BJ (cell line): ENCODE results near the gene SLC66A1. TPM values are rescaled to one million over a fixed set of nuclear protein-coding genes. Genes with fewer than 3 reads are reported as not detected.

Experiments
- CTCF ChIA-PET: fragments of 350-600 bp; formaldehyde crosslinking; extraction: SDS; loops from one replicate; lab custom pipeline; 2021; ENCODE audit warnings: antibody characterized with exemption, inconsistent platforms; lab: Yijun Ruan, JAX
- POLR2A ChIA-PET: fragments of 300-600 bp; sonication (Branson Sonifier 250); formaldehyde crosslinking; extraction: SDS; loops from one replicate; lab custom pipeline; 2021; ENCODE audit warnings: antibody characterized with exemption; lab: Charles Lee
- DNase-seq: peaks from one replicate; pipeline ENCODE4 v3.0.0-alpha.2; 2011; ENCODE audit warnings: low read depth
- H3K27me3 ChIP-seq: 2 replicates; pipeline ENCODE4 v1.6.0; 2011; ENCODE audit warnings: low read length; ENCODE audit not compliant: control insufficient read depth, insufficient read depth
- H3K36me3 ChIP-seq: 2 replicates; pipeline ENCODE4 v1.5.1; 2011; ENCODE audit warnings: low read length; ENCODE audit not compliant: control insufficient read depth, insufficient read depth
- H3K4me3 ChIP-seq: 2 replicates; pipeline ENCODE4 v1.5.1; 2011; ENCODE audit warnings: low read depth, mild to moderate bottlenecking, control low read depth, low read length
- polyA plus RNA-seq: library from polyadenylated mRNA; depleted of rRNA; stranded (reverse); fragments of >200 nt; gene quantifications from 2 replicates; pipeline ENCODE4 v1.2.3, GENCODE V29; 2011
- TF ChIP-seq, protein P1 (sequence below): IDR thresholded peaks from 2 replicates; pipeline ENCODE4 v1.5.1; 2011; ENCODE audit warnings: low read depth, mild to moderate bottlenecking, control low read depth, inconsistent platforms, low read length, moderate library complexity; ENCODE audit not compliant: insufficient read depth

SLC66A1 gene
- polyA plus RNA-seq, 1 experiment = 17.7 TPM

- CTCF ChIA-PET = interaction anchor here (0.5 to 2.1 kb wide), 4 partner anchors 19 to 303 kb away, joined by 3 to 6 read pairs (median 3); no protein-coding TSS in a partner anchor
- Histone ChIP-seq H3K36me3 (peaks cover 43% of the 10 kb centered on the region), H3K27me3 (no peaks in the 10 kb centered on the region), H3K4me3 (no peak overlapping the region)
- POLR2A ChIA-PET = no interaction called here
- TF ChIP-seq, protein P1, sequence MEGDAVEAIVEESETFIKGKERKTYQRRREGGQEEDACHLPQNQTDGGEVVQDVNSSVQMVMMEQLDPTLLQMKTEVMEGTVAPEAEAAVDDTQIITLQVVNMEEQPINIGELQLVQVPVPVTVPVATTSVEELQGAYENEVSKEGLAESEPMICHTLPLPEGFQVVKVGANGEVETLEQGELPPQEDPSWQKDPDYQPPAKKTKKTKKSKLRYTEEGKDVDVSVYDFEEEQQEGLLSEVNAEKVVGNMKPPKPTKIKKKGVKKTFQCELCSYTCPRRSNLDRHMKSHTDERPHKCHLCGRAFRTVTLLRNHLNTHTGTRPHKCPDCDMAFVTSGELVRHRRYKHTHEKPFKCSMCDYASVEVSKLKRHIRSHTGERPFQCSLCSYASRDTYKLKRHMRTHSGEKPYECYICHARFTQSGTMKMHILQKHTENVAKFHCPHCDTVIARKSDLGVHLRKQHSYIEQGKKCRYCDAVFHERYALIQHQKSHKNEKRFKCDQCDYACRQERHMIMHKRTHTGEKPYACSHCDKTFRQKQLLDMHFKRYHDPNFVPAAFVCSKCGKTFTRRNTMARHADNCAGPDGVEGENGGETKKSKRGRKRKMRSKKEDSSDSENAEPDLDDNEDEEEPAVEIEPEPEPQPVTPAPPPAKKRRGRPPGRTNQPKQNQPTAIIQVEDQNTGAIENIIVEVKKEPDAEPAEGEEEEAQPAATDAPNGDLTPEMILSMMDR = no peak
- DNase-seq = no peak
Measured at GRCh38 chr1:19347533-19348172, 35.5 kb downstream of the SLC66A1 start.

DNA sequence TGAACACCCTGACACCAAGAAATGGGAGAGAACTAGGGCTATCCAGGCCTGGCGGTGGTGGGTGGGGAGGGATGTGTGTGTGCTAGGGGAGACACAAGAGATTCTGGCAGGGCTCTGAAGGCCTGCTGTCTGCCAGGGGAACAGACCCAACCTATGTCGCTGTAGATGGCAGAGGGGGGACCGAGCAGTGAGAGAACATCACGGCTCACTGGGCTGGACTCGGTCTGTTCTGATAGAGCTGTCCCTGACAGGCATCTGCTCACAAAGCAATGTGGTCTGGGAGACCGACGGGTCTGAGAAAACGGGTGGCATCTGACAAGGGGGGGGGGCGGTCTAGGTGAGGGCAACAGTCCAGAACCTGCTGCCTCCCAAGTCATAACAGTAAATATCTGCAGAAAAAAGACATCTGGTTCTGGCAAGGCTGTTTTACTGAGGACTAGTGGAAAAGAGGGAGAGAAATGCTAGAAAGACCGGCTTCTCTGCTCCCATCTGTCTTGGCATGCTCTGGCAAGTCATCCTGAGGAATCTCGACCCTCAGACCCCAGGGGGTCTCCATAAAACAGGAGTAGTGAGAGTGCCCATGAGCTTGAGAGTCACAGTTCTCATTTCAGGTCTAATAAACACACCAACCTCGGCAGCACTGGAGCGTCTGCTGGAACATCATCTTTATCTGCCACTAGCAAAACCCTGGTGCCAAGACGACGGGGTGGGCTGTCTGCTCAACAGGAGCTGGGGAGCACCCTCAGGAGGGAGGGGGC, 36.5 kb downstream of the SLC66A1 start:
- Histone ChIP-seq H3K36me3 (peaks cover 39% of the 10 kb centered on the region), H3K27me3 (no peaks in the 10 kb centered on the region), H3K4me3 (no peak overlapping the region)
- DNase-seq = no peak
- ChIA-PET CTCF (interaction anchor here (0.6 to 2.1 kb wide), 5 partner anchors 24 to 305 kb away, joined by 3 to 6 read pairs (median 3); no protein-coding TSS in a partner anchor), POLR2A (no interaction called here)
- TF ChIP-seq, protein P1 = no peak

- H3K36me3 ChIP-seq = peaks cover 38% of the 10 kb centered on the region
- ChIA-PET CTCF (interaction anchor here (0.9 to 2.3 kb wide), 2 partner anchors 9 to 304 kb away, joined by 4 to 8 read pairs; no protein-coding TSS in a partner anchor), POLR2A (no interaction called here)
Measured at GRCh38 chr1:19349999-19350398, 37.9 kb downstream of the SLC66A1 start.

GRCh38 chr1:19350566-19350965, 38.4 kb downstream of the SLC66A1 start:
- Histone ChIP-seq H3K36me3 (peaks cover 34% of the 10 kb centered on the region), H3K27me3 (no peaks in the 10 kb centered on the region), H3K4me3 (no peak overlapping the region)
- no peak for DNase-seq
- CTCF ChIA-PET = interaction anchor here (0.9 to 2.3 kb wide), 3 partner anchors 10 to 303 kb away, joined by 4 to 8 read pairs (median 5); no protein-coding TSS in a partner anchor
- POLR2A ChIA-PET = no interaction called here
- TF ChIP-seq, protein P1 = no peak

More at GRCh38 chr1:19349999-19350398, 37.9 kb downstream of the SLC66A1 start:
- H3K4me3 ChIP-seq = no peak overlapping the region
- no peak for DNase-seq
- H3K27me3 ChIP-seq = no peaks in the 10 kb centered on the region
- TF ChIP-seq, protein P1 = no peak

GRCh38 chr1:19351873-19352272, 39.7 kb downstream of the SLC66A1 start:
- ChIA-PET CTCF (interaction anchor here (1.7 to 4.4 kb wide), 3 partner anchors 7 to 302 kb away, joined by 5 to 18 read pairs (median 8); no protein-coding TSS in a partner anchor), POLR2A (no interaction called here)
- peaks cover 36% of the 10 kb centered on the region for H3K36me3 ChIP-seq
- no peak overlapping the region for H3K4me3 ChIP-seq
- TF ChIP-seq, protein P1 = no peak
- H3K27me3 ChIP-seq = no peaks in the 10 kb centered on the region
- DNase-seq = no peak
